Thoracic aorta (tissue), 2 donors: ENCODE results near the gene ALDH3A2. TPM values are rescaled to one million over a fixed set of nuclear protein-coding genes. Genes with fewer than 3 reads are reported as not detected.

Experiments used
- ATAC-seq: fragments of 150-250 bp; one replicate; pipeline ENCODE4 v1.8.0; 2017; ENCODE audit warnings: low read depth; ENCODE audit not compliant: insufficient number of reproducible peaks, low FRiP score
- DNase-seq: peaks from one replicate; pipeline ENCODE4 v3.0.0-alpha.2; 2020; ENCODE audit warnings: low spot score
- H3K27ac ChIP-seq, 2 donors: fragments of 200-600 bp; sonication (generic); 1 replicate in 1 of 2; 2 replicates in 1 of 2; pipeline ENCODE4 v1.5.1; 2016; ENCODE audit warnings: mild to moderate bottlenecking in 2 of 2, moderate library complexity in 2 of 2
- H3K27me3 ChIP-seq: fragments of 200-600 bp; sonication (generic); replicated peaks from 2 replicates; pipeline ENCODE4 v1.6.0; 2016; ENCODE audit warnings: mild to moderate bottlenecking; ENCODE audit not compliant: insufficient read depth
- H3K36me3 ChIP-seq: fragments of 200-600 bp; sonication (generic); one replicate; pipeline ENCODE4 v1.5.1; 2016
- H3K4me1 ChIP-seq, 2 donors: fragments of 200-600 bp; sonication (generic); 1 replicate in 1 of 2; 2 replicates in 1 of 2; pipeline versions ENCODE4 v1.5.1 to v1.6.0; 2016; ENCODE audit warnings: low read depth in 2 of 2, mild to moderate bottlenecking in 1 of 2; ENCODE audit not compliant: control insufficient read depth in 1 of 2
- H3K4me3 ChIP-seq: fragments of 200-600 bp; sonication (generic); 2 replicates; pipeline ENCODE4 v1.5.1; 2016; ENCODE audit warnings: mild to moderate bottlenecking
- H3K9me3 ChIP-seq: fragments of 200-600 bp; sonication (generic); 2 replicates; pipeline ENCODE4 v1.5.1; 2016
- total RNA-seq, 2 donors: library from RNA; depleted of rRNA; stranded (reverse); fragments of >200 nt; gene quantifications; one replicate each; pipeline versions ENCODE4 v1.1.0 to v1.2.3, GENCODE V29; 2016
- TF ChIP-seq, protein P1 (sequence below): fragments of 200-600 bp; sonication (generic); IDR thresholded peaks from one replicate; pipeline ENCODE4 v1.5.1; 2019; ENCODE audit warnings: antibody characterized with exemption

Gene ALDH3A2
- total RNA-seq, 2 donors from 2014 or later: 98.1 to 125 TPM

GRCh38 chr17:19724501-19725420, 76.2 kb downstream of the ALDH3A2 start:
- Histone ChIP-seq H3K4me1 (peaks cover 20 to 39% of the 10 kb centered on the region in 2 donors), H3K4me3 (peak overlapping the region; percentile 69), H3K36me3 (no peaks in the 10 kb centered on the region), H3K9me3 (no peaks in the 10 kb centered on the region), H3K27ac (peak overlapping the region in 1 of 2 donors; percentile 51), H3K27me3 (no peaks in the 10 kb centered on the region)
- ATAC-seq: peak; percentile 13
- DNase-seq: no peak
- TF ChIP-seq, protein P1, sequence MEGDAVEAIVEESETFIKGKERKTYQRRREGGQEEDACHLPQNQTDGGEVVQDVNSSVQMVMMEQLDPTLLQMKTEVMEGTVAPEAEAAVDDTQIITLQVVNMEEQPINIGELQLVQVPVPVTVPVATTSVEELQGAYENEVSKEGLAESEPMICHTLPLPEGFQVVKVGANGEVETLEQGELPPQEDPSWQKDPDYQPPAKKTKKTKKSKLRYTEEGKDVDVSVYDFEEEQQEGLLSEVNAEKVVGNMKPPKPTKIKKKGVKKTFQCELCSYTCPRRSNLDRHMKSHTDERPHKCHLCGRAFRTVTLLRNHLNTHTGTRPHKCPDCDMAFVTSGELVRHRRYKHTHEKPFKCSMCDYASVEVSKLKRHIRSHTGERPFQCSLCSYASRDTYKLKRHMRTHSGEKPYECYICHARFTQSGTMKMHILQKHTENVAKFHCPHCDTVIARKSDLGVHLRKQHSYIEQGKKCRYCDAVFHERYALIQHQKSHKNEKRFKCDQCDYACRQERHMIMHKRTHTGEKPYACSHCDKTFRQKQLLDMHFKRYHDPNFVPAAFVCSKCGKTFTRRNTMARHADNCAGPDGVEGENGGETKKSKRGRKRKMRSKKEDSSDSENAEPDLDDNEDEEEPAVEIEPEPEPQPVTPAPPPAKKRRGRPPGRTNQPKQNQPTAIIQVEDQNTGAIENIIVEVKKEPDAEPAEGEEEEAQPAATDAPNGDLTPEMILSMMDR: no peak

DNA sequence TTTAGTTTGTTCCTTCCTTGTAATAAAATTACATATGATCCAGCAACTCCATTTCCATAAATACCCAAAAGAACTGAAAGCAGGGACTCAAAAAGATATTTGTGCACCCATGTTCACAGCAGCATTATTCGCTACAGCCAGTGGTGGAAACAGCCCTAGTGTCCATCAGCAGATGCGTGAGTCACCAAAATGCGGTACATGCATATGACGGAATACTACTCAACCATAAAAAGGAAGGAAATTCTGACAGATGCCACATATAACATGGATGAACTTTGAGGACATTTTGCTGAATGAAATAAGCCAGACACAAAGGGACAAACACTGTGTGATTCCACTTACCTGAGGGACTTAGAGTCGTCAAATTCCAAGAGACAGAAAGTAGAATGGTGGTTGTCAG, 76.9 kb downstream of the ALDH3A2 start:
- H3K36me3 ChIP-seq: no peaks in the 10 kb centered on the region
- no peak overlapping the region for H3K4me3 ChIP-seq
- no peaks in the 10 kb centered on the region for H3K27me3 ChIP-seq
- TF ChIP-seq, protein P1: no peak
- DNase-seq: no peak
- H3K9me3 ChIP-seq: no peaks in the 10 kb centered on the region
- H3K27ac ChIP-seq: no peak overlapping the region
- H3K4me1 ChIP-seq: peaks cover 20 to 39% of the 10 kb centered on the region in 2 donors
- no peak for ATAC-seq

DNA sequence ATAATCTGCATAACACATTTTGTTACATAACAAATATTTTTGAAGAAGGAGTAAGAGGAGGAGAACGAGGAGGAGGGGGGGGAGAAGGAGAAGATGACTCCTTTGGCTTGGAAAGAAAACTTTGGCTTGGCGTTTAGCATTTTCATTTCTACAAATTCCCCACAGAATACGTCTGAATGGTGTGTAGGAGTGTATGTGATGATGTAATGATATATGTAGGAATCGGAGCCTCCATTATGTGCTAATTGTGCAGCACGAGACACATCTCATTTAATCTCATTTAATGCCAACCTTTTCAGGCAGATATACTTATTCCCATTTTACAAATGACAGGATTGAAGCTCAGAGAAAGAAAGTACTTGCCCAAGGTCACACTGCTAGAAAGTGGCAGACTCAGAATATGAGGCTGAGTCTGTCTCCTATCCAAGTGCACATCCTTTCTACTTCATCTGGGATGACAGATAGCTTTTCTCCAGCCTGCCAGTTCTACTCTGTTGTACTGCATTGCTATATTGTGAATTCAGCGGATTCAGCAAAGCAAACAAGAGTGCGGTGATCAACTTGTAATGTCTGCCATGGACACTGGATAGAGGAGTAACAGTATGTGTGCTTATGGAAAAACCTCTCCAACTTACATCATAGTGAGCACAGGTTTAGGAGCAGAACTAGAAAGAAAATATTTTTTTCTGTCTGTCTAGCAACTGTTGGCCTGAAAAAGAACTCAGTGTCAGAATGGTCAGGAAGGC, 78.3 kb downstream of the ALDH3A2 start:
- no peaks in the 10 kb centered on the region for H3K36me3 ChIP-seq
- H3K27ac ChIP-seq: peak overlapping the region; percentile 78 to 84
- DNase-seq (no peak), ATAC-seq (no peak)
- no peak overlapping the region for H3K4me3 ChIP-seq
- H3K4me1 ChIP-seq: peaks cover 20 to 44% of the 10 kb centered on the region in 2 donors
- TF ChIP-seq, protein P1: no peak
- H3K27me3 ChIP-seq: no peaks in the 10 kb centered on the region
- no peaks in the 10 kb centered on the region for H3K9me3 ChIP-seq

Other genes with a start within 250 kb of the ALDH3A2 start
- gene RNF112, start 237.5 kb upstream of the ALDH3A2 start, total RNA-seq: 1 to 10 TPM; 2.8 to 8.3 TPM
- 10 to 100 TPM in 1 of 2 donors, 1 to 10 TPM in 1; 4.1 to 17.0 TPM for gene SLC47A1, start 114.9 kb upstream of the ALDH3A2 start, total RNA-seq
- not detected for gene SLC47A2, start 67.8 kb downstream of the ALDH3A2 start, total RNA-seq
- 10 to 100 TPM in 1 of 2 donors, 1 to 10 TPM in 1; 3.2 to 21.2 TPM for gene ALDH3A1, start 99.5 kb downstream of the ALDH3A2 start, total RNA-seq
- 10 to 100 TPM; 24.8 TPM for gene ULK2, start 219.2 kb downstream of the ALDH3A2 start, total RNA-seq